K562 (cell line): Measurements from ENCODE around the gene ADAMTS14.

Source experiments
- ATF2 ChIP-seq: sonication (generic); formaldehyde crosslinking; IDR thresholded peaks from 2 replicates; pipeline ENCODE4 v1.8.1; 2022; ENCODE audit warnings: missing genetic modification reagents
- BDP1 ChIP-seq: IDR thresholded peaks from 3 replicates; pipeline ENCODE4 v1.6.1; 2011; ENCODE audit not compliant: insufficient read length, insufficient read depth
- ELF1 ChIP-seq: fragments of 200-800 bp; sonication (Bioruptor generic); IDR thresholded peaks from 2 replicates; pipeline ENCODE4 v1.6.1; 2016; ENCODE audit warnings: missing genetic modification characterization, missing compliant biosample characterization
- HCFC1 ChIP-seq: IDR thresholded peaks from 2 replicates; pipeline ENCODE4 v1.6.1; 2012; ENCODE audit warnings: low read depth, low read length, improper control_type of control experiment
- HDGF ChIP-seq: fragments of 450-650 bp; IDR thresholded peaks from 2 replicates; pipeline ENCODE4 v1.6.1; 2016
- NCOA1 ChIP-seq: fragments of 450-650 bp; IDR thresholded peaks from 2 replicates; pipeline ENCODE4 v1.6.1; 2016; ENCODE audit warnings: low read depth
- PHB2 ChIP-seq: fragments of 450-650 bp; IDR thresholded peaks from 2 replicates; pipeline ENCODE4 v1.6.1; 2017; ENCODE audit warnings: low read depth
- POLR2AphosphoS5 ChIP-seq: IDR thresholded peaks from 2 replicates; pipeline ENCODE4 v1.6.1; 2011; ENCODE audit warnings: mild to moderate bottlenecking, low read depth, low read length, moderate library complexity; ENCODE audit not compliant: control insufficient read depth, insufficient read depth
- PURB ChIP-seq: sonication (generic); formaldehyde crosslinking; IDR thresholded peaks from 2 replicates; pipeline ENCODE4 v1.9.0; 2021; ENCODE audit warnings: low read depth, mild to moderate bottlenecking, missing genetic modification reagents
- USF1 ChIP-seq: sonication (generic); formaldehyde crosslinking; IDR thresholded peaks from 2 replicates; pipeline ENCODE4 v1.9.0; 2022; ENCODE audit warnings: mild to moderate bottlenecking, missing genetic modification reagents
- ZFX ChIP-seq: sonication (generic); formaldehyde crosslinking; IDR thresholded peaks from 2 replicates; pipeline ENCODE4 v1.8.0; 2022; ENCODE audit warnings: mild to moderate bottlenecking, missing genetic modification reagents, moderate library complexity
- ZNF507 ChIP-seq: conservative IDR thresholded peaks from 2 replicates; pipeline ENCODE4 v1.6.1; 2017; ENCODE audit warnings: missing genetic modification characterization, missing compliant biosample characterization
- ZNF589 ChIP-seq: fragments of 200-800 bp; sonication (Bioruptor generic); IDR thresholded peaks from 2 replicates; pipeline ENCODE4 v1.6.1; 2016; ENCODE audit warnings: low read depth, missing genetic modification characterization, missing compliant biosample characterization

DNA sequence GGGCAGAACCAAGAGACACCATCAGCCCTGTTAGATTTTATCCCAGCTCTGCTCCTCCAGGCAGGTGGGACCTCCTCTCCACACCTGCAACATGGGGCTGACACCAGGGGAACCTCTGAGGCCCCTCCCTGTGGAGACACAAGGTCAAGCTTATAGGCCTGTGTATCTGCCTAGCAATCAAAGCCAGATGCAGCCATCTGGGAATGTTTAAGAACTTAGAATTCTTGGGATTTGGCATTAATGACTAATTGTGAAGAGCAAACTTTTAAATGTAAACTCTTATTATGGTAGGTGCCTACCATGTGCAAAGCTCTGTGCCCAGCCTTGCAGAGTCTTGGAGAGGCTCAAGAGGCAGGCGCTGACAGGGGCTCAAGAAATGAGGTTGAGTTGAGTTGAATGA, 60.7 kb downstream of the ADAMTS14 start:
- no peak for TF ChIP-seq NCOA1
- TF ChIP-seq HCFC1 = no peak
- TF ChIP-seq POLR2AphosphoS5 = no peak
- no peak for TF ChIP-seq ZNF507
- no peak for TF ChIP-seq PURB
- no peak for TF ChIP-seq ELF1 (tag)
- no peak for TF ChIP-seq ATF2 (CRISPR knock-in tag)
- no peak for TF ChIP-seq HDGF
- TF ChIP-seq ZNF589 (CRISPR knock-in tag) = no peak
- TF ChIP-seq USF1 = no peak
- no peak for TF ChIP-seq BDP1
- no peak for TF ChIP-seq ZFX (CRISPR knock-in tag)
- TF ChIP-seq PHB2 = no peak
